Measurements from ENCODE around the gene EPHA7. TPM values are rescaled to one million over a fixed set of nuclear protein-coding genes. Genes with fewer than 3 reads are reported as not detected.

EPHA7 gene
- total RNA-seq, 3 donors from 2014 or later = 0.84 to 126 (median 2.4) TPM

GRCh38 chr6:93412452-93412851 is 6.9 kb downstream of the EPHA7 start:
- no peaks in the 10 kb centered on the region for H3K9me3 ChIP-seq
- H3K36me3 ChIP-seq (ENCODE audit: low read depth) = no peaks in the 10 kb centered on the region
- H3K4me1 ChIP-seq (ENCODE audit: low read depth) = peaks cover 2% of the 10 kb centered on the region
- no peak for TF ChIP-seq CTCF (IDR thresholded peaks at IDR 0.05)
- no peak overlapping the region for H3K4me3 ChIP-seq
- intact Hi-C loops (cut with DNase I, micrococcal nuclease) = no loop called here
- ATAC-seq (no peak), DNase-seq (no peak)

DNA sequence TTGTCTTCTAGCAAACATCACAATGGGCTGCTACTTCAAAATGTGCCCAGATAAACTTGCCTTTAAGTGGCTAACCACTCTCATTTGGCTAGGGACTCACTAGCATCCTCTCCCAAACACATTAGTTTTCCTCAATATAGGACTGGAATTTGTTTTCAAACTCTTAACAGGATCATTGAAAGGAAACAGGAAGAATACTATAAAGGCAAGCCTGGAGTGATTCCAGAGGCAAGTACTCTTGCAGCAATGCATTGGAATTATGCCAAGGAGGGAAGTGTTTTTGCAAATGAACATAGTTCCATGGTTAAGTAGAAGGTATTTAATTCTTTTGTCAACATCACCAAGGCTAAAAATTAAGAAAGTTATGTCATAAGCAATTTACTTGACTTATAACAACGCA is 12.2 kb downstream of the EPHA7 start:
- H3K4me1 ChIP-seq (ENCODE audit: low read depth) = no peaks in the 10 kb centered on the region
- DNase-seq = no peak
- no peak for ATAC-seq
- H3K4me3 ChIP-seq = no peak overlapping the region
- intact Hi-C loops (cut with DNase I, micrococcal nuclease) = no loop called here
- TF ChIP-seq CTCF (IDR thresholded peaks at IDR 0.05) = no peak
- H3K36me3 ChIP-seq (ENCODE audit: low read depth) = no peaks in the 10 kb centered on the region
- H3K9me3 ChIP-seq = no peaks in the 10 kb centered on the region

DNA sequence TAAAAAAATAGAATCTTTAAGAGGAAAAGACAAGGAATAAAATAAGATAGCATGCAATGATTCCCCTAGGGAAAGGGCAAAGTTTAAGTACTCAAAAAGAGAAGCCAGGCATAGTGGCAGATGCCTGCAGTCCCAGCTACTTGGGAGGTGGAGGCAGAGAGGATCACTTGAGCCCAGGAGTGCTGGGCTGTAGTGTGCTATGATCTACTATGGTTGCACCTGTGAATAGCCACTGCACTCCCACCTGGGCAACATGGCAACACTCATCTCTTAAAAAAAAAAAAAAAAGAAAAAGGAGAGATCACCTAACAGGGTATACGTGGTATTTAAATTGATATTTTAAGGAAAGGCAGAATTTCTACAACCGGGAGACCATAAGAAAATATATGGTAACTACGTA is 16.0 kb downstream of the EPHA7 start:
- Histone ChIP-seq H3K4me1 (ENCODE audit: low read depth) (no peaks in the 10 kb centered on the region), H3K9me3 (no peaks in the 10 kb centered on the region), H3K36me3 (ENCODE audit: low read depth) (no peaks in the 10 kb centered on the region), H3K4me3 (no peak overlapping the region)
- DNase-seq = no peak
- no peak for TF ChIP-seq CTCF (IDR thresholded peaks at IDR 0.05)
- intact Hi-C loops (cut with DNase I, micrococcal nuclease) = no loop called here
- no peak for ATAC-seq

GRCh38 chr6:93398723-93399122 is 20.6 kb downstream of the EPHA7 start:
- TF ChIP-seq CTCF (IDR thresholded peaks at IDR 0.05) = no peak

DNA sequence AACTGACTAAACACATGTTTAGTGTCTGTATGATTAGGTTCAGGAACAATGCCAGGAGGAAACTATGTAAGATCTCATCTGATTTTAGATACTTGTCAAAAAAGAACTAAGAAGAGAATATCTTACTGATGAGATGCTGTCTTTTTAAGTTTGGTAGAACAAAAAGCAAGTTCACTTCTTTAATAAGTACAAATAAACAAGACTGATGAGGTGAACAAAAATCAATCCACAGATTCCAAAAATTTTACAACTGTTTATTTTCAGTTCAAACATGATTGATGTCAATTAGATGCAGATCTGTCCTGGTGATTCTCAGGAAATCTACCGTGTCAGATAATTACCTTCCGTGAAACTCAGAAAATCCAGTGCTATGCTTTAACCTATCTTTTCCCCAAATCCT is 24.9 kb downstream of the EPHA7 start:
- Histone ChIP-seq H3K36me3 (ENCODE audit: low read depth) (no peaks in the 10 kb centered on the region), H3K4me1 (ENCODE audit: low read depth) (no peaks in the 10 kb centered on the region), H3K9me3 (no peaks in the 10 kb centered on the region), H3K4me3 (no peak overlapping the region)
- no peak for TF ChIP-seq CTCF (IDR thresholded peaks at IDR 0.05)
- intact Hi-C loops (cut with DNase I, micrococcal nuclease) = no loop called here
- no peak for DNase-seq
- ATAC-seq = no peak

More at GRCh38 chr6:93398723-93399122, 20.6 kb downstream of the EPHA7 start:
- Histone ChIP-seq H3K9me3 (no peaks in the 10 kb centered on the region), H3K36me3 (ENCODE audit: low read depth) (no peaks in the 10 kb centered on the region), H3K4me1 (ENCODE audit: low read depth) (no peaks in the 10 kb centered on the region), H3K4me3 (no peak overlapping the region)
- intact Hi-C loops (cut with DNase I, micrococcal nuclease) = no loop called here
- DNase-seq (no peak), ATAC-seq (no peak)

DNA sequence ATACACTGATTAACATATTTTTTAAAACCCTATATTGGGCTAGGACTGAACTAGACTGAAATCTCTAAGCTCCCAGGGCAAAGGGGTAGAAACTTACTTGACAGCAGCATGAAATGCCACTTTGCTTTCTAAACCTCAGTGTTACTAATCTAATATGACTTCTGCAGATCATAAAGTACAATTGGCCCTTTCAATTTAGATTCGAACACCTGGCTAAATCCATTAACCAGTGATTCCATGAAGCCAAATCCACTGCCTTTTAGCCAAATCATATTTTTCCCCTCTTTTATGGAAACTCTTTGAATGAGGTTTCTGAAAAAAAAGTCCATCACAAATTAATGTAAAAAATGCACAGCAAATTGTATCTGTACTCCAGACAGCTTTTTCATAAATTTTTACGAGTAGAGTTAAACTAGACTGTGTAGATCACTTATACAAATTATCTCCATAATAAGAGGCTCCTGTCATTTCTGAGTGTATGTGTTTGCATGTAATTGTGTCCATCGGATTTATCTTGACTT is 25.7 kb downstream of the EPHA7 start:
- no peaks in the 10 kb centered on the region for H3K36me3 ChIP-seq (ENCODE audit: low read depth)
- DNase-seq (no peak), ATAC-seq (no peak)
- H3K4me1 ChIP-seq (ENCODE audit: low read depth) = no peaks in the 10 kb centered on the region
- H3K9me3 ChIP-seq = no peaks in the 10 kb centered on the region
- no peak for TF ChIP-seq CTCF (IDR thresholded peaks at IDR 0.05)
- intact Hi-C loops (cut with DNase I, micrococcal nuclease) = no loop called here
- H3K4me3 ChIP-seq = no peak overlapping the region
